ENCODE measurements around the gene COL2A1.

GRCh38 chr12:48039151-48039550, 34.9 kb upstream of the COL2A1 start:
- TF ChIP-seq CSDC2 (CRISPR knock-in tag; IDR thresholded peaks at IDR 0.05) (no peak), ZFP3 (CRISPR knock-in tag; IDR thresholded peaks at IDR 0.05) (no peak), POU6F1 (CRISPR knock-in tag; IDR thresholded peaks at IDR 0.05; ENCODE audit: borderline replicate concordance, low read depth) (no peak), CSRNP3 (CRISPR knock-in tag; IDR thresholded peaks at IDR 0.05) (no peak), ZNF565 (CRISPR knock-in tag; conservative IDR thresholded peaks at IDR 0.05; ENCODE audit: low read depth) (no peak), TOX (CRISPR knock-in tag; IDR thresholded peaks at IDR 0.05; ENCODE audit: borderline replicate concordance) (no peak), BACH2 (CRISPR knock-in tag; IDR thresholded peaks at IDR 0.05; ENCODE audit: borderline replicate concordance) (no peak), RARB (CRISPR knock-in tag; IDR thresholded peaks at IDR 0.05) (no peak), ARNTL (CRISPR knock-in tag; IDR thresholded peaks at IDR 0.05; ENCODE audit: borderline replicate concordance, low read depth) (no peak), ZNF70 (CRISPR knock-in tag; IDR thresholded peaks at IDR 0.05) (no peak), ISL1 (CRISPR knock-in tag; IDR thresholded peaks at IDR 0.05) (no peak)
- TF ChIP-seq, protein P1, sequence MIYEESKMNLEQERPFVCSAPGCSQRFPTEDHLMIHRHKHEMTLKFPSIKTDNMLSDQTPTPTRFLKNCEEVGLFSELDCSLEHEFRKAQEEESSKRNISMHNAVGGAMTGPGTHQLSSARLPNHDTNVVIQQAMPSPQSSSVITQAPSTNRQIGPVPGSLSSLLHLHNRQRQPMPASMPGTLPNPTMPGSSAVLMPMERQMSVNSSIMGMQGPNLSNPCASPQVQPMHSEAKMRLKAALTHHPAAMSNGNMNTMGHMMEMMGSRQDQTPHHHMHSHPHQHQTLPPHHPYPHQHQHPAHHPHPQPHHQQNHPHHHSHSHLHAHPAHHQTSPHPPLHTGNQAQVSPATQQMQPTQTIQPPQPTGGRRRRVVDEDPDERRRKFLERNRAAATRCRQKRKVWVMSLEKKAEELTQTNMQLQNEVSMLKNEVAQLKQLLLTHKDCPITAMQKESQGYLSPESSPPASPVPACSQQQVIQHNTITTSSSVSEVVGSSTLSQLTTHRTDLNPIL (CRISPR knock-in tag; IDR thresholded peaks at IDR 0.05; ENCODE audit: low read depth), result no peak
- TF ChIP-seq, protein P2, sequence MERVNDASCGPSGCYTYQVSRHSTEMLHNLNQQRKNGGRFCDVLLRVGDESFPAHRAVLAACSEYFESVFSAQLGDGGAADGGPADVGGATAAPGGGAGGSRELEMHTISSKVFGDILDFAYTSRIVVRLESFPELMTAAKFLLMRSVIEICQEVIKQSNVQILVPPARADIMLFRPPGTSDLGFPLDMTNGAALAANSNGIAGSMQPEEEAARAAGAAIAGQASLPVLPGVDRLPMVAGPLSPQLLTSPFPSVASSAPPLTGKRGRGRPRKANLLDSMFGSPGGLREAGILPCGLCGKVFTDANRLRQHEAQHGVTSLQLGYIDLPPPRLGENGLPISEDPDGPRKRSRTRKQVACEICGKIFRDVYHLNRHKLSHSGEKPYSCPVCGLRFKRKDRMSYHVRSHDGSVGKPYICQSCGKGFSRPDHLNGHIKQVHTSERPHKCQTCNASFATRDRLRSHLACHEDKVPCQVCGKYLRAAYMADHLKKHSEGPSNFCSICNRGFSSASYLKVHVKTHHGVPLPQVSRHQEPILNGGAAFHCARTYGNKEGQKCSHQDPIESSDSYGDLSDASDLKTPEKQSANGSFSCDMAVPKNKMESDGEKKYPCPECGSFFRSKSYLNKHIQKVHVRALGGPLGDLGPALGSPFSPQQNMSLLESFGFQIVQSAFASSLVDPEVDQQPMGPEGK (CRISPR knock-in tag; IDR thresholded peaks at IDR 0.05; ENCODE audit: borderline replicate concordance), result no peak
- TF ChIP-seq, protein P3, sequence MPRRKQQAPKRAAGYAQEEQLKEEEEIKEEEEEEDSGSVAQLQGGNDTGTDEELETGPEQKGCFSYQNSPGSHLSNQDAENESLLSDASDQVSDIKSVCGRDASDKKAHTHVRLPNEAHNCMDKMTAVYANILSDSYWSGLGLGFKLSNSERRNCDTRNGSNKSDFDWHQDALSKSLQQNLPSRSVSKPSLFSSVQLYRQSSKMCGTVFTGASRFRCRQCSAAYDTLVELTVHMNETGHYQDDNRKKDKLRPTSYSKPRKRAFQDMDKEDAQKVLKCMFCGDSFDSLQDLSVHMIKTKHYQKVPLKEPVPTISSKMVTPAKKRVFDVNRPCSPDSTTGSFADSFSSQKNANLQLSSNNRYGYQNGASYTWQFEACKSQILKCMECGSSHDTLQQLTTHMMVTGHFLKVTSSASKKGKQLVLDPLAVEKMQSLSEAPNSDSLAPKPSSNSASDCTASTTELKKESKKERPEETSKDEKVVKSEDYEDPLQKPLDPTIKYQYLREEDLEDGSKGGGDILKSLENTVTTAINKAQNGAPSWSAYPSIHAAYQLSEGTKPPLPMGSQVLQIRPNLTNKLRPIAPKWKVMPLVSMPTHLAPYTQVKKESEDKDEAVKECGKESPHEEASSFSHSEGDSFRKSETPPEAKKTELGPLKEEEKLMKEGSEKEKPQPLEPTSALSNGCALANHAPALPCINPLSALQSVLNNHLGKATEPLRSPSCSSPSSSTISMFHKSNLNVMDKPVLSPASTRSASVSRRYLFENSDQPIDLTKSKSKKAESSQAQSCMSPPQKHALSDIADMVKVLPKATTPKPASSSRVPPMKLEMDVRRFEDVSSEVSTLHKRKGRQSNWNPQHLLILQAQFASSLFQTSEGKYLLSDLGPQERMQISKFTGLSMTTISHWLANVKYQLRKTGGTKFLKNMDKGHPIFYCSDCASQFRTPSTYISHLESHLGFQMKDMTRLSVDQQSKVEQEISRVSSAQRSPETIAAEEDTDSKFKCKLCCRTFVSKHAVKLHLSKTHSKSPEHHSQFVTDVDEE (CRISPR knock-in tag; IDR thresholded peaks at IDR 0.05), result no peak
